ENCODE results near the gene TMX3. TPM values are rescaled to one million over a fixed set of nuclear protein-coding genes. Genes with fewer than 3 reads are reported as not detected.

TMX3 gene
- total RNA-seq, 2 donors from 2014 or later, result 24.4 to 25.9 TPM

- Histone ChIP-seq H3K27ac (no peak overlapping the region), H3K4me3 (no peak overlapping the region), H3K9ac (ENCODE audit: low read depth in 2 of 2, low read length in 2 of 2) (no peak overlapping the region), H3K9me3 (no peaks in the 10 kb centered on the region), H3K36me3 (no peaks in the 10 kb centered on the region), H3K27me3 (no peaks in the 10 kb centered on the region), H3K4me1 (no peaks in the 10 kb centered on the region)
- no peak for DNase-seq
- TF ChIP-seq CTCF (IDR thresholded peaks at IDR 0.05), result no peak
- intact Hi-C loops (cut with DNase I), result no loop called here
Observed at GRCh38 chr18:68699043-68699442, 15.9 kb downstream of the TMX3 start.

GRCh38 chr18:68696937-68697336 lies 18.0 kb downstream of the TMX3 start:
- Histone ChIP-seq H3K36me3 (no peaks in the 10 kb centered on the region), H3K27me3 (no peaks in the 10 kb centered on the region), H3K9me3 (no peaks in the 10 kb centered on the region), H3K9ac (ENCODE audit: low read depth in 2 of 2, low read length in 2 of 2) (no peak overlapping the region), H3K4me3 (no peak overlapping the region), H3K4me1 (no peaks in the 10 kb centered on the region), H3K27ac (no peak overlapping the region)
- no peak for TF ChIP-seq CTCF (IDR thresholded peaks at IDR 0.05)
- intact Hi-C loops (cut with DNase I), result no loop called here
- DNase-seq, result no peak

GRCh38 chr18:68694316-68694715 lies 20.6 kb downstream of the TMX3 start:
- Histone ChIP-seq H3K9ac (ENCODE audit: low read depth in 2 of 2, low read length in 2 of 2) (no peak overlapping the region), H3K27ac (no peak overlapping the region), H3K4me1 (no peaks in the 10 kb centered on the region), H3K4me3 (no peak overlapping the region), H3K36me3 (no peaks in the 10 kb centered on the region), H3K9me3 (no peaks in the 10 kb centered on the region), H3K27me3 (no peaks in the 10 kb centered on the region)
- intact Hi-C loops (cut with DNase I), result no loop called here
- TF ChIP-seq CTCF (IDR thresholded peaks at IDR 0.05), result no peak
- DNase-seq, result no peak

GRCh38 chr18:68693091-68693815 lies 21.7 kb downstream of the TMX3 start:
- no peaks in the 10 kb centered on the region for H3K27me3 ChIP-seq
- no peaks in the 10 kb centered on the region for H3K36me3 ChIP-seq
- H3K27ac ChIP-seq, result no peak overlapping the region
- no peaks in the 10 kb centered on the region for H3K9me3 ChIP-seq
- no peaks in the 10 kb centered on the region for H3K4me1 ChIP-seq
- intact Hi-C loops (cut with DNase I), result no loop called here
- no peak for TF ChIP-seq CTCF (IDR thresholded peaks at IDR 0.05)
- H3K4me3 ChIP-seq, result no peak overlapping the region
- no peak overlapping the region for H3K9ac ChIP-seq (ENCODE audit: low read depth in 2 of 2, low read length in 2 of 2)
- DNase-seq, result no peak

GRCh38 chr18:68679528-68679927 lies 35.4 kb downstream of the TMX3 start:
- intact Hi-C loops (cut with DNase I), result no loop called here
- no peaks in the 10 kb centered on the region for H3K9me3 ChIP-seq
- H3K4me3 ChIP-seq, result no peak overlapping the region
- no peak for DNase-seq
- H3K9ac ChIP-seq (ENCODE audit: low read depth in 2 of 2, low read length in 2 of 2), result no peak overlapping the region
- no peak for TF ChIP-seq CTCF (IDR thresholded peaks at IDR 0.05)
- H3K4me1 ChIP-seq, result no peaks in the 10 kb centered on the region
- H3K27ac ChIP-seq, result no peak overlapping the region
- H3K27me3 ChIP-seq, result no peaks in the 10 kb centered on the region
- no peaks in the 10 kb centered on the region for H3K36me3 ChIP-seq

Data from colonic mucosa (tissue), 4 donors.